SK-N-SH treated with all-trans-retinoic acid at 6 μM for 48 hours (cell line): ENCODE data around the gene CCNB3.

Experiments used
- ATAC-seq: fragments of 200-7000 bp; cut with Tn5 transposase; 3 replicates; pipeline ENCODE4 v1.9.1; 2020; ENCODE audit warnings: mild to moderate bottlenecking, moderate library complexity
- CREB5 ChIP-seq: fragments of 250-450 bp; sonication (Bioruptor Pico); IDR thresholded peaks from 2 replicates; pipeline ENCODE4 v1.5.1; 2020; ENCODE audit warnings: low read depth, mild to moderate bottlenecking, moderate library complexity
- CSDC2 ChIP-seq: fragments of 250-450 bp; sonication (Bioruptor Pico); IDR thresholded peaks from 2 replicates; pipeline ENCODE4 v1.5.0; 2020; ENCODE audit warnings: mild to moderate bottlenecking, moderate library complexity
- CSRNP3 ChIP-seq: fragments of 250-450 bp; sonication (Bioruptor Pico); IDR thresholded peaks from 2 replicates; pipeline ENCODE4 v1.5.1; 2021; ENCODE audit warnings: mild to moderate bottlenecking, moderate library complexity
- ESRRG ChIP-seq: fragments of 250-450 bp; sonication (Bioruptor Pico); IDR thresholded peaks from 2 replicates; pipeline ENCODE4 v1.6.1; 2021; ENCODE audit warnings: mild to moderate bottlenecking
- GLIS3 ChIP-seq: fragments of 250-450 bp; sonication (Bioruptor Pico); IDR thresholded peaks from 2 replicates; pipeline ENCODE4 v1.5.0; 2020; ENCODE audit warnings: mild to moderate bottlenecking, moderate library complexity
- OSR1 ChIP-seq: fragments of 250-450 bp; sonication (Bioruptor Pico); IDR thresholded peaks from 2 replicates; pipeline ENCODE4 v1.8.0; 2022; ENCODE audit warnings: moderate library complexity, mild to moderate bottlenecking, inconsistent platforms
- PATZ1 ChIP-seq: fragments of 250-450 bp; sonication (Bioruptor Pico); IDR thresholded peaks from 2 replicates; pipeline ENCODE4 v1.8.0; 2020; ENCODE audit warnings: mild to moderate bottlenecking, moderate library complexity, borderline replicate concordance
- PPARA ChIP-seq: fragments of 250-450 bp; sonication (Bioruptor Pico); IDR thresholded peaks from 2 replicates; pipeline ENCODE4 v1.5.0; 2020; ENCODE audit warnings: mild to moderate bottlenecking, borderline replicate concordance
- RARB ChIP-seq: fragments of 250-450 bp; sonication (Bioruptor Pico); IDR thresholded peaks from 2 replicates; pipeline ENCODE4 v1.8.0; 2021; ENCODE audit warnings: mild to moderate bottlenecking, moderate library complexity
- SNAI2 ChIP-seq: fragments of 250-450 bp; sonication (Bioruptor Pico); IDR thresholded peaks from 2 replicates; pipeline ENCODE4 v1.5.0; 2020; ENCODE audit warnings: mild to moderate bottlenecking, moderate library complexity
- TSHZ2 ChIP-seq: fragments of 250-450 bp; sonication (Bioruptor Pico); IDR thresholded peaks from 2 replicates; pipeline ENCODE4 v1.5.0; 2020; ENCODE audit warnings: mild to moderate bottlenecking, moderate library complexity
- ZC3H10 ChIP-seq: fragments of 250-450 bp; sonication (Bioruptor Pico); IDR thresholded peaks from 2 replicates; pipeline ENCODE4 v1.5.1; 2021; ENCODE audit warnings: mild to moderate bottlenecking, moderate library complexity
- ZFP3 ChIP-seq: fragments of 250-450 bp; sonication (Bioruptor Pico); IDR thresholded peaks from 2 replicates; pipeline ENCODE4 v1.5.0; 2020; ENCODE audit warnings: mild to moderate bottlenecking, moderate library complexity
- ZNF565 ChIP-seq: fragments of 450-650 bp; formaldehyde crosslinking; conservative IDR thresholded peaks from 2 replicates; pipeline ENCODE4 v1.5.0; 2020; ENCODE audit warnings: low read depth, mild to moderate bottlenecking, moderate library complexity
- ZNF8 ChIP-seq: fragments of 450-650 bp; formaldehyde crosslinking; IDR thresholded peaks from 2 replicates; pipeline ENCODE4 v1.5.0; 2020; ENCODE audit warnings: mild to moderate bottlenecking, moderate library complexity

CCNB3 gene

GRCh38 chrX:50168241-50168687, 36.3 kb upstream of the CCNB3 start:
- TF ChIP-seq ZNF8 (CRISPR knock-in tag) = peak; percentile 72; the same call in 1 of the 2 replicates
- TF ChIP-seq CSDC2 = no peak
- ATAC-seq = peak; percentile 49; the same call in 2 of the 3 replicates

GRCh38 chrX:50169717-50170116, 34.8 kb upstream of the CCNB3 start:
- ATAC-seq = no peak

GRCh38 chrX:50180073-50180940, 24.3 kb upstream of the CCNB3 start:
- no peak for TF ChIP-seq TSHZ2 (CRISPR knock-in tag)
- no peak for TF ChIP-seq ZNF565 (CRISPR knock-in tag)
- TF ChIP-seq PATZ1 (CRISPR knock-in tag) = no peak
- no peak for TF ChIP-seq CREB5
- TF ChIP-seq SNAI2 (CRISPR knock-in tag) = no peak
- TF ChIP-seq CSRNP3 (CRISPR knock-in tag) = no peak
- no peak for TF ChIP-seq ZFP3 (CRISPR knock-in tag)
- TF ChIP-seq ZC3H10 (CRISPR knock-in tag) = no peak
- no peak for TF ChIP-seq RARB (CRISPR knock-in tag)
- no peak for TF ChIP-seq ZNF8 (CRISPR knock-in tag)
- no peak for TF ChIP-seq GLIS3 (CRISPR knock-in tag)
- TF ChIP-seq PPARA = no peak
- TF ChIP-seq ESRRG (CRISPR knock-in tag) = no peak
- no peak for TF ChIP-seq CSDC2
- TF ChIP-seq, all 23 proteins: peak for 0
- no peak for ATAC-seq

More at GRCh38 chrX:50169717-50170116, 34.8 kb upstream of the CCNB3 start:
- no peak for TF ChIP-seq TSHZ2 (CRISPR knock-in tag)
- TF ChIP-seq SNAI2 (CRISPR knock-in tag) = no peak

GRCh38 chrX:50183891-50184290, 20.7 kb upstream of the CCNB3 start:
- TF ChIP-seq ESRRG (CRISPR knock-in tag) (no peak), OSR1 (CRISPR knock-in tag) (no peak)
- no peak for ATAC-seq
